GM23338 (cell line): ENCODE data around the gene TBX19. TPM values are rescaled to one million over a fixed set of nuclear protein-coding genes. Genes with fewer than 3 reads are reported as not detected.
A peak's percentile ranks its signal among the peaks of the same experiment; 100 is the strongest.

ENCODE experiments used
- ATAC-seq: fragments of 200-7000 bp; cut with Tn5 transposase; 3 replicates; pipeline ENCODE4 v1.9.1; 2020
- DNase-seq: peaks from one replicate; pipeline ENCODE4 v3.0.0-alpha.2; 2015; ENCODE audit warnings: low spot score
- H2AFZ ChIP-seq: fragments of 200-600 bp; sonication (generic); 2 replicates; pipeline ENCODE4 v1.8.0; 2016; ENCODE audit warnings: antibody characterized with exemption, mild to moderate bottlenecking, moderate library complexity
- H3F3A ChIP-seq: fragments of 200-600 bp; sonication (generic); replicated peaks from 2 replicates; pipeline ENCODE4 v1.8.0; 2017; ENCODE audit warnings: antibody characterized with exemption, mixed run types, low read depth
- H3K27ac ChIP-seq: fragments of 200-600 bp; sonication (generic); 2 replicates; pipeline ENCODE4 v1.6.1; 2016; ENCODE audit warnings: low read depth
- H3K27me3 ChIP-seq: fragments of 200-600 bp; sonication (generic); 2 replicates; pipeline ENCODE4 v1.8.0; 2016; ENCODE audit warnings: mild to moderate bottlenecking, mixed run types, moderate library complexity; ENCODE audit not compliant: insufficient read depth
- H3K36me3 ChIP-seq: fragments of 200-600 bp; sonication (generic); 2 replicates; pipeline ENCODE4 v1.8.0; 2016; ENCODE audit warnings: mild to moderate bottlenecking; ENCODE audit not compliant: insufficient read depth
- H3K4me1 ChIP-seq: fragments of 200-600 bp; sonication (generic); 2 replicates; pipeline ENCODE4 v1.8.0; 2016; ENCODE audit warnings: mild to moderate bottlenecking, moderate library complexity; ENCODE audit not compliant: insufficient read depth
- H3K4me2 ChIP-seq: fragments of 200-600 bp; sonication (generic); 2 replicates; pipeline ENCODE4 v1.7.1; 2017; ENCODE audit warnings: mixed run types
- H3K4me3 ChIP-seq: fragments of 200-600 bp; sonication (generic); 2 replicates; pipeline ENCODE4 v1.6.1; 2016; ENCODE audit warnings: mixed run types
- H3K79me2 ChIP-seq: fragments of 200-600 bp; sonication (generic); replicated peaks from 2 replicates; pipeline ENCODE4 v1.8.0; 2017; ENCODE audit warnings: mild to moderate bottlenecking; ENCODE audit not compliant: insufficient read depth
- H3K9me2 ChIP-seq: fragments of 200-600 bp; sonication (generic); 2 replicates; pipeline ENCODE4 v1.8.0; 2017; ENCODE audit not compliant: insufficient read depth
- H4K20me1 ChIP-seq: fragments of 200-600 bp; sonication (generic); replicated peaks from 2 replicates; pipeline ENCODE4 v1.8.0; 2017; ENCODE audit warnings: mild to moderate bottlenecking; ENCODE audit not compliant: insufficient read depth
- H3K27ac Mint-ChIP-seq: 2 replicates; pipeline ENCODE4 v1.8.0; 2020; ENCODE audit warnings: inconsistent platforms, mild to moderate bottlenecking, moderate library complexity, mixed read lengths
- H3K27me3 Mint-ChIP-seq: 3 replicates; pipeline ENCODE4 v1.8.0; 2022; ENCODE audit warnings: low read depth, mild to moderate bottlenecking, moderate library complexity, mixed read lengths, inconsistent platforms; ENCODE audit not compliant: insufficient read depth, poor library complexity
- H3K36me3 Mint-ChIP-seq: 3 replicates; pipeline ENCODE4 v1.8.0; 2021; ENCODE audit warnings: low read depth, mild to moderate bottlenecking, inconsistent platforms, moderate library complexity, mixed read lengths
- H3K4me1 Mint-ChIP-seq: 3 replicates; pipeline ENCODE4 v1.8.0; 2020; ENCODE audit warnings: mild to moderate bottlenecking, inconsistent platforms, mixed read lengths
- H3K4me3 Mint-ChIP-seq: 3 replicates; pipeline ENCODE4 v1.8.0; 2021; ENCODE audit warnings: moderate library complexity, mild to moderate bottlenecking, inconsistent platforms, mixed read lengths
- H3K9me3 Mint-ChIP-seq: 3 replicates; pipeline ENCODE4 v1.8.0; 2020; ENCODE audit warnings: moderate library complexity, mild to moderate bottlenecking, inconsistent platforms, mixed read lengths
- EZH2 ChIP-seq: fragments of 200-600 bp; sonication (generic); IDR thresholded peaks from one replicate; pipeline ENCODE4 v1.8.0; 2017; ENCODE audit warnings: antibody characterized with exemption, mild to moderate bottlenecking, low read depth; ENCODE audit not compliant: unreplicated experiment
- EZH2phosphoT487 ChIP-seq: fragments of 200-600 bp; sonication (generic); IDR thresholded peaks from one replicate; pipeline ENCODE4 v1.8.1; 2018; ENCODE audit warnings: antibody characterized with exemption; ENCODE audit not compliant: unreplicated experiment
- JUNB ChIP-seq: IDR thresholded peaks from one replicate; pipeline ENCODE4 v1.6.1; 2016; ENCODE audit warnings: antibody characterized with exemption; ENCODE audit not compliant: unreplicated experiment
- NANOG ChIP-seq: IDR thresholded peaks from 2 replicates; pipeline ENCODE4 v1.6.1; 2016; ENCODE audit warnings: antibody characterized with exemption, borderline replicate concordance
- POLR2AphosphoS5 ChIP-seq: IDR thresholded peaks from 2 replicates; pipeline ENCODE4 v1.6.1; 2016; ENCODE audit warnings: antibody characterized with exemption, low read depth
- ZNF114 ChIP-seq: fragments of 250-450 bp; sonication (Bioruptor Pico); IDR thresholded peaks from 2 replicates; pipeline ENCODE4 v1.5.0; 2020; ENCODE audit warnings: mild to moderate bottlenecking, moderate library complexity
- ZNF331 ChIP-seq: fragments of 250-450 bp; sonication (Bioruptor Pico); IDR thresholded peaks from 2 replicates; pipeline ENCODE4 v1.5.0; 2020; ENCODE audit warnings: low read depth, mild to moderate bottlenecking, moderate library complexity
- polyA plus RNA-seq: library from polyadenylated mRNA; unstranded; fragments of >200 nt; fragmentation: Nextera tagmentation; extraction: Ambion mirVana; gene quantifications from 2 replicates; pipeline ENCODE4 v1.2.1, GENCODE V29; 2016
- total RNA-seq: library from RNA; depleted of rRNA; stranded (reverse); fragments of >200 nt; shearing (Covaris generic); gene quantifications from 2 replicates; pipeline ENCODE4 v1.2.3, GENCODE V29; 2014
- TF ChIP-seq, protein P1 (sequence below), 2 experiments: fragments of 200-600 bp in 1 of 2; sonication (generic) in 1 of 2; conservative IDR thresholded peaks; 2 replicates each; pipeline versions ENCODE4 v1.5.1 to v1.6.1; 2016 to 2017; ENCODE audit warnings: antibody characterized with exemption in 2 of 2, low read depth in 2 of 2, mild to moderate bottlenecking in 2 of 2, moderate library complexity in 1 of 2
- TF ChIP-seq, protein P2 (sequence below): IDR thresholded peaks from 2 replicates; pipeline ENCODE4 v1.6.1; 2016; ENCODE audit warnings: antibody characterized with exemption
- TF ChIP-seq, protein P3 (sequence below): fragments of 250-450 bp; sonication (Bioruptor Pico); IDR thresholded peaks from 2 replicates; pipeline ENCODE4 v1.5.0; 2020; ENCODE audit warnings: mild to moderate bottlenecking, moderate library complexity

TBX19 gene
- total and polyA plus RNA-seq, 2 experiments from 2014 or later: 0.76 to 1.1 TPM

DNA sequence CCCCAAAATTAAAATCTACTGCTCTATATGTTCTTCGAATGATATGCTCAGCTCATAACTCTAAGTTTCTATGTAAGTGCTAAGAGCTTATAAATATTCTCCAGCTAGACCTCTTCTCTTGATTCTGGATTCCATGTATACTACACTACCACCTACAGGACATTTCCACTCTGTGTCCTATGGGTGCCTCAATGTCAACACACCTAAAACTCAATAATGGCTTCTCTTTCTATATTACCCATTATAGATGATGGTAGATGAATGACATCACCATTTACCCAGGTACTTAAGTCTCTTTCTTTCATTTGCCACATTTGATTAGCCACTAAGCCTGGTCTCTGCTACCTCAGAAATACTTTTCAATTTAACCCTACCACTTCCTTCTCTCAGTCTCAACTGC, 41.3 kb downstream of the TBX19 start:
- Histone ChIP-seq H4K20me1 (no peaks in the 10 kb centered on the region), H3K79me2 (no peaks in the 10 kb centered on the region), H3K27ac (no peak overlapping the region), H3K4me1 (peaks cover 17% of the 10 kb centered on the region; the same call in 1 of the 2 replicates), H3K9me2 (peaks cover 11% of the 10 kb centered on the region; the same call in 1 of the 2 replicates), H2AFZ (no peak overlapping the region), H3K4me2 (no peak overlapping the region), H3K36me3 (no peaks in the 10 kb centered on the region), H3K27me3 (no peaks in the 10 kb centered on the region), H3K4me3 (no peak overlapping the region), H3F3A (no peaks in the 10 kb centered on the region)
- Mint-ChIP-seq H3K27me3 (no peaks in the 10 kb centered on the region), H3K4me3 (no peak overlapping the region), H3K4me1 (peaks cover 16% of the 10 kb centered on the region), H3K36me3 (peaks cover 6% of the 10 kb centered on the region; the same call in 1 of the 3 replicates), H3K27ac (no peak overlapping the region), H3K9me3 (peaks cover 6% of the 10 kb centered on the region; the same call in 2 of the 3 replicates)
- ATAC-seq (no peak), DNase-seq (no peak)
- TF ChIP-seq POLR2AphosphoS5: no peak
- TF ChIP-seq JUNB: no peak
- TF ChIP-seq ZNF331 (CRISPR knock-in tag): no peak
- TF ChIP-seq, protein P1, sequence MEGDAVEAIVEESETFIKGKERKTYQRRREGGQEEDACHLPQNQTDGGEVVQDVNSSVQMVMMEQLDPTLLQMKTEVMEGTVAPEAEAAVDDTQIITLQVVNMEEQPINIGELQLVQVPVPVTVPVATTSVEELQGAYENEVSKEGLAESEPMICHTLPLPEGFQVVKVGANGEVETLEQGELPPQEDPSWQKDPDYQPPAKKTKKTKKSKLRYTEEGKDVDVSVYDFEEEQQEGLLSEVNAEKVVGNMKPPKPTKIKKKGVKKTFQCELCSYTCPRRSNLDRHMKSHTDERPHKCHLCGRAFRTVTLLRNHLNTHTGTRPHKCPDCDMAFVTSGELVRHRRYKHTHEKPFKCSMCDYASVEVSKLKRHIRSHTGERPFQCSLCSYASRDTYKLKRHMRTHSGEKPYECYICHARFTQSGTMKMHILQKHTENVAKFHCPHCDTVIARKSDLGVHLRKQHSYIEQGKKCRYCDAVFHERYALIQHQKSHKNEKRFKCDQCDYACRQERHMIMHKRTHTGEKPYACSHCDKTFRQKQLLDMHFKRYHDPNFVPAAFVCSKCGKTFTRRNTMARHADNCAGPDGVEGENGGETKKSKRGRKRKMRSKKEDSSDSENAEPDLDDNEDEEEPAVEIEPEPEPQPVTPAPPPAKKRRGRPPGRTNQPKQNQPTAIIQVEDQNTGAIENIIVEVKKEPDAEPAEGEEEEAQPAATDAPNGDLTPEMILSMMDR (conservative IDR thresholded peaks at IDR 0.05; ENCODE audit: low read depth in 2 of 2): peak; percentile 21 to 37; a peak in 2 of 4 replicates

DNA sequence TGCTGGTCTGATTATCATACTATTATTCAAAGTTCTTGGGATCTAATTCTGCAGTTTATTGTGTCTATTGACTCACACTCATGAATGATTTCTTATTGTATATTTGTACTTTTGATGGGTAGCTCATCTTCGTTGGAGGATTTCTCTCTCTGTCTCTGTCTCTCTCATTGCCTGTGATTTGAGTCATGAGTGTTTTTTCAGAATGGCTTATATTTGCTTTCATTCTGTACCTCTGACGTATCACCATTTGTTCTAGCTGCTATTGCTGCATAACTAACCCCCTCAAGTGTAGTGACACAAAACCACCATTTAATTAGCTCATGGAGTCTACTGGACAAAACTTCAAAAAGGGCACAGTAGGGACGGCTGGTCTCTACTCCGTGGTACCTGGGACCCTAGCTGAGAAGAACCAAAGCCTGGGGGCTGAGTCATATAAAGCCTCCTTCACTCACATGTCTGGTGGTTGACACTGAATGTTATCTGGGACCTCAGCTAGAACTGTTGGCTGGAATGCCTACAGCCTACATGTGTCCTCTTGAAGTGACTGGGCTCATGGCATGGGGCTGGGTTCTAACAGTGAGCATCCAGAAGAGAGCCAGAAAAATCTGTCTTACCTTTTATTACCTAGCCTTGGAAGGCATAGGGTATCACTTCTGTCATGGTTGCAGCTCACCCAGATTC, 44.2 kb downstream of the TBX19 start:
- Histone ChIP-seq H2AFZ (no peak overlapping the region), H3K27ac (no peak overlapping the region), H3K79me2 (no peaks in the 10 kb centered on the region), H3K27me3 (no peaks in the 10 kb centered on the region), H4K20me1 (no peaks in the 10 kb centered on the region), H3K4me3 (no peak overlapping the region), H3K36me3 (no peaks in the 10 kb centered on the region), H3F3A (no peaks in the 10 kb centered on the region), H3K9me2 (peaks cover 5% of the 10 kb centered on the region), H3K4me2 (no peak overlapping the region), H3K4me1 (peaks cover 10% of the 10 kb centered on the region; the same call in 1 of the 2 replicates)
- Mint-ChIP-seq H3K27ac (no peak overlapping the region), H3K9me3 (peaks cover 6% of the 10 kb centered on the region; the same call in 2 of the 3 replicates), H3K27me3 (no peaks in the 10 kb centered on the region), H3K4me1 (peaks cover 8% of the 10 kb centered on the region), H3K36me3 (peaks cover 6% of the 10 kb centered on the region; the same call in 1 of the 3 replicates), H3K4me3 (no peak overlapping the region)
- ATAC-seq (no peak), DNase-seq (no peak)
- TF ChIP-seq ZNF114 (CRISPR knock-in tag): no peak
- no peak for TF ChIP-seq EZH2phosphoT487
- no peak for TF ChIP-seq JUNB
- TF ChIP-seq, protein P2, sequence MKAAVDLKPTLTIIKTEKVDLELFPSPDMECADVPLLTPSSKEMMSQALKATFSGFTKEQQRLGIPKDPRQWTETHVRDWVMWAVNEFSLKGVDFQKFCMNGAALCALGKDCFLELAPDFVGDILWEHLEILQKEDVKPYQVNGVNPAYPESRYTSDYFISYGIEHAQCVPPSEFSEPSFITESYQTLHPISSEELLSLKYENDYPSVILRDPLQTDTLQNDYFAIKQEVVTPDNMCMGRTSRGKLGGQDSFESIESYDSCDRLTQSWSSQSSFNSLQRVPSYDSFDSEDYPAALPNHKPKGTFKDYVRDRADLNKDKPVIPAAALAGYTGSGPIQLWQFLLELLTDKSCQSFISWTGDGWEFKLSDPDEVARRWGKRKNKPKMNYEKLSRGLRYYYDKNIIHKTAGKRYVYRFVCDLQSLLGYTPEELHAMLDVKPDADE: no peak
- no peak for TF ChIP-seq EZH2
- TF ChIP-seq NANOG: no peak
- TF ChIP-seq, protein P3, sequence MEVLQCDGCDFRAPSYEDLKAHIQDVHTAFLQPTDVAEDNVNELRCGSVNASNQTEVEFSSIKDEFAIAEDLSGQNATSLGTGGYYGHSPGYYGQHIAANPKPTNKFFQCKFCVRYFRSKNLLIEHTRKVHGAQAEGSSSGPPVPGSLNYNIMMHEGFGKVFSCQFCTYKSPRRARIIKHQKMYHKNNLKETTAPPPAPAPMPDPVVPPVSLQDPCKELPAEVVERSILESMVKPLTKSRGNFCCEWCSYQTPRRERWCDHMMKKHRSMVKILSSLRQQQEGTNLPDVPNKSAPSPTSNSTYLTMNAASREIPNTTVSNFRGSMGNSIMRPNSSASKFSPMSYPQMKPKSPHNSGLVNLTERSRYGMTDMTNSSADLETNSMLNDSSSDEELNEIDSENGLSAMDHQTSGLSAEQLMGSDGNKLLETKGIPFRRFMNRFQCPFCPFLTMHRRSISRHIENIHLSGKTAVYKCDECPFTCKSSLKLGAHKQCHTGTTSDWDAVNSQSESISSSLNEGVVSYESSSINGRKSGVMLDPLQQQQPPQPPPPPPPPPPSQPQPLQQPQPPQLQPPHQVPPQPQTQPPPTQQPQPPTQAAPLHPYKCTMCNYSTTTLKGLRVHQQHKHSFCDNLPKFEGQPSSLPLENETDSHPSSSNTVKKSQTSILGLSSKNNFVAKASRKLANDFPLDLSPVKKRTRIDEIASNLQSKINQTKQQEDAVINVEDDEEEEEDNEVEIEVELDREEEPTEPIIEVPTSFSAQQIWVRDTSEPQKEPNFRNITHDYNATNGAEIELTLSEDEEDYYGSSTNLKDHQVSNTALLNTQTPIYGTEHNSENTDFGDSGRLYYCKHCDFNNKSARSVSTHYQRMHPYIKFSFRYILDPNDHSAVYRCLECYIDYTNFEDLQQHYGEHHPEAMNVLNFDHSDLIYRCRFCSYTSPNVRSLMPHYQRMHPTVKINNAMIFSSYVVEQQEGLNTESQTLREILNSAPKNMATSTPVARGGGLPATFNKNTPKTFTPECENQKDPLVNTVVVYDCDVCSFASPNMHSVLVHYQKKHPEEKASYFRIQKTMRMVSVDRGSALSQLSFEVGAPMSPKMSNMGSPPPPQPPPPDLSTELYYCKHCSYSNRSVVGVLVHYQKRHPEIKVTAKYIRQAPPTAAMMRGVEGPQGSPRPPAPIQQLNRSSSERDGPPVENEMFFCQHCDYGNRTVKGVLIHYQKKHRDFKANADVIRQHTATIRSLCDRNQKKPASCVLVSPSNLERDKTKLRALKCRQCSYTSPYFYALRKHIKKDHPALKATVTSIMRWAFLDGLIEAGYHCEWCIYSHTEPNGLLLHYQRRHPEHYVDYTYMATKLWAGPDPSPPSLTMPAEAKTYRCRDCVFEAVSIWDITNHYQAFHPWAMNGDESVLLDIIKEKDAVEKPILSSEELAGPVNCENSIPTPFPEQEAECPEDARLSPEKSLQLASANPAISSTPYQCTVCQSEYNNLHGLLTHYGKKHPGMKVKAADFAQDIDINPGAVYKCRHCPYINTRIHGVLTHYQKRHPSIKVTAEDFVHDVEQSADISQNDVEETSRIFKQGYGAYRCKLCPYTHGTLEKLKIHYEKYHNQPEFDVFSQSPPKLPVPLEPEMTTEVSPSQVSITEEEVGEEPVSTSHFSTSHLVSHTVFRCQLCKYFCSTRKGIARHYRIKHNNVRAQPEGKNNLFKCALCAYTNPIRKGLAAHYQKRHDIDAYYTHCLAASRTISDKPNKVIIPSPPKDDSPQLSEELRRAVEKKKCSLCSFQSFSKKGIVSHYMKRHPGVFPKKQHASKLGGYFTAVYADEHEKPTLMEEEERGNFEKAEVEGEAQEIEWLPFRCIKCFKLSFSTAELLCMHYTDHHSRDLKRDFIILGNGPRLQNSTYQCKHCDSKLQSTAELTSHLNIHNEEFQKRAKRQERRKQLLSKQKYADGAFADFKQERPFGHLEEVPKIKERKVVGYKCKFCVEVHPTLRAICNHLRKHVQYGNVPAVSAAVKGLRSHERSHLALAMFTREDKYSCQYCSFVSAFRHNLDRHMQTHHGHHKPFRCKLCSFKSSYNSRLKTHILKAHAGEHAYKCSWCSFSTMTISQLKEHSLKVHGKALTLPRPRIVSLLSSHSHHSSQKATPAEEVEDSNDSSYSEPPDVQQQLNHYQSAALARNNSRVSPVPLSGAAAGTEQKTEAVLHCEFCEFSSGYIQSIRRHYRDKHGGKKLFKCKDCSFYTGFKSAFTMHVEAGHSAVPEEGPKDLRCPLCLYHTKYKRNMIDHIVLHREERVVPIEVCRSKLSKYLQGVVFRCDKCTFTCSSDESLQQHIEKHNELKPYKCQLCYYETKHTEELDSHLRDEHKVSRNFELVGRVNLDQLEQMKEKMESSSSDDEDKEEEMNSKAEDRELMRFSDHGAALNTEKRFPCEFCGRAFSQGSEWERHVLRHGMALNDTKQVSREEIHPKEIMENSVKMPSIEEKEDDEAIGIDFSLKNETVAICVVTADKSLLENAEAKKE (CRISPR knock-in tag): no peak
